C4-2B (cell line): ENCODE data around the gene NDUFB10.

ENCODE experiments used
- CTCF ChIP-seq: fragments of 450-650 bp; conservative IDR thresholded peaks from 2 replicates; pipeline ENCODE4 v1.5.1; 2017; ENCODE audit warnings: mild to moderate bottlenecking
- ZFX ChIP-seq: fragments of 450-650 bp; IDR thresholded peaks from 2 replicates; pipeline ENCODE4 v1.6.1; 2017

GRCh38 chr16:1912215-1912543 is 47.2 kb upstream of the NDUFB10 start:
- TF ChIP-seq ZFX (no peak), CTCF (no peak)
